GM06990 (cell line): ENCODE measurements around the gene AAK1.
"Not testable (repeated sequence)": the region's sequence is repeated elsewhere in the genome, so short reads cannot be mapped to it uniquely, and the experiment has no call there.

Experiments
- DNase-seq: peaks from one replicate; pipeline ENCODE4 v3.0.0-alpha.2; 2011; ENCODE audit not compliant: insufficient read length; ENCODE audit errors: extremely low read depth
- H3K27me3 ChIP-seq: replicated peaks from 2 replicates; pipeline ENCODE4 v1.6.0; 2011; ENCODE audit warnings: low read length; ENCODE audit not compliant: control insufficient read depth, insufficient read depth
- H3K36me3 ChIP-seq: 2 replicates; pipeline ENCODE4 v1.5.1; 2011; ENCODE audit warnings: low read length; ENCODE audit not compliant: control insufficient read depth, insufficient read depth
- H3K4me3 ChIP-seq: replicated peaks from 2 replicates; pipeline ENCODE4 v1.5.1; 2011; ENCODE audit warnings: low read depth, mild to moderate bottlenecking, control low read depth, low read length
- CTCF ChIP-seq: IDR thresholded peaks from 2 replicates; pipeline ENCODE4 v1.5.1; 2011; ENCODE audit warnings: low read length, control low read depth, mild to moderate bottlenecking, inconsistent platforms; ENCODE audit not compliant: insufficient read depth, poor library complexity, severe bottlenecking

The AAK1 gene

GRCh38 chr2:69429491-69430183, 213.9 kb downstream of the AAK1 start:
- Histone ChIP-seq H3K36me3 (no peaks in the 10 kb centered on the region; the same call in 1 of the 2 replicates), H3K27me3 (no peaks in the 10 kb centered on the region), H3K4me3 (no peak overlapping the region)
- no peak for DNase-seq
- TF ChIP-seq CTCF, result no peak

- H3K4me3 ChIP-seq, result no peak overlapping the region
- no peaks in the 10 kb centered on the region; the same call in 1 of the 2 replicates for H3K36me3 ChIP-seq
- no peak for DNase-seq
- H3K27me3 ChIP-seq, result no peaks in the 10 kb centered on the region
- TF ChIP-seq CTCF, result no peak
Observed at GRCh38 chr2:69428981-69429380, 214.6 kb downstream of the AAK1 start.

GRCh38 chr2:69424419-69424818, 219.1 kb downstream of the AAK1 start:
- no peak for DNase-seq
- no peak overlapping the region for H3K4me3 ChIP-seq
- H3K27me3 ChIP-seq, result no peaks in the 10 kb centered on the region
- H3K36me3 ChIP-seq, result no peaks in the 10 kb centered on the region; the same call in 1 of the 2 replicates
- TF ChIP-seq CTCF, result no peak

GRCh38 chr2:69422198-69422597, 221.3 kb downstream of the AAK1 start:
- no peak for TF ChIP-seq CTCF
- Histone ChIP-seq H3K27me3 (no peaks in the 10 kb centered on the region), H3K36me3 (no peaks in the 10 kb centered on the region; the same call in none of the 2 replicates), H3K4me3 (no peak overlapping the region)
- DNase-seq, result no peak

- DNase-seq, H3K27me3 ChIP-seq, H3K36me3 ChIP-seq, H3K4me3 ChIP-seq: not testable (repeated sequence)
Observed at GRCh38 chr2:69419111-69419510, 224.4 kb downstream of the AAK1 start.

GRCh38 chr2:69416147-69416546, 227.4 kb downstream of the AAK1 start:
- DNase-seq, result no peak
- Histone ChIP-seq H3K27me3 (no peaks in the 10 kb centered on the region), H3K4me3 (no peak overlapping the region), H3K36me3 (no peaks in the 10 kb centered on the region; the same call in none of the 2 replicates)
- no peak for TF ChIP-seq CTCF
